ENCODE measurements around the gene SGCE. TPM values are rescaled to one million over a fixed set of nuclear protein-coding genes. Genes with fewer than 3 reads are reported as not detected.

The SGCE gene
- total RNA-seq (2021; ENCODE audit: unreplicated experiment) (17.4 TPM), Bru-seq, nascent RNA (percentile 56 among the genes with signal in this experiment), BruChase-seq, experiment 1, labeled RNA remaining after a 6-hour chase (percentile 49 among the genes with signal in this experiment), BruChase-seq, experiment 2, labeled RNA remaining after a 2-hour chase (percentile 59 among the genes with signal in this experiment)
- polyA plus RNA-seq (2012) = 8.6 and 9.8 TPM in 2 replicates
- long read RNA-seq, transcript SGCE-299 (11 exons, 1,614 nt) = major isoform, 6 of 23 reads
- long read RNA-seq, partial matches to known transcripts = 8 of 23 reads
- long read RNA-seq, other reads (novel, unspliced or antisense) = 3 of 23 reads

GRCh38 chr7:94655848-94656657 lies at the start of gene SGCE:
Gene SGCE, minus strand, starts transcription at chr7:94656133. Its CDS starts 35 bp downstream, at chr7:94656098.
- Histone ChIP-seq H3K9me3 (ENCODE audit: control insufficient read depth in 1 of 2, insufficient read depth in 1 of 2, low read depth in 1 of 2, low read length in 2 of 2) (no peaks in the 10 kb centered on the region), H3K9me2 (ENCODE audit: insufficient read depth) (no peaks in the 10 kb centered on the region), H3K27ac (ENCODE audit: low read depth, low read length) (peak within 1 kb of the TSS; percentile 44; the same call in 1 of the 2 replicates), H3K79me2 (ENCODE audit: insufficient read depth, low read length) (no peaks in the 10 kb centered on the region; the same call in 1 of the 2 replicates), H3K27me3 (ENCODE audit: insufficient read depth, low read length) (no peaks in the 10 kb centered on the region), H2AFZ (ENCODE audit: low read depth, low read length, poor library complexity, severe bottlenecking) (peak within 1 kb of the TSS; percentile 33), H3K4me1 (ENCODE audit: control insufficient read depth in 1 of 2, insufficient read depth in 2 of 2, low read length in 2 of 2) (peaks cover 5 to 21% of the 10 kb centered on the region in 2 experiments; a peak in 2 of 4 replicates), H3K36me3 (ENCODE audit: control insufficient read depth in 1 of 2, insufficient read depth in 2 of 2, low read length in 2 of 2) (no peaks in the 10 kb centered on the region), H3K9ac (ENCODE audit: low read length) (peak within 1 kb of the TSS; percentile 49), H3K4me3 (replicated peaks in 1 of 2; ENCODE audit: low read depth in 1 of 2, low read length in 2 of 2) (peak within 1 kb of the TSS; percentile 57 to 58), H3K4me2 (ENCODE audit: low read length) (peak within 1 kb of the TSS; percentile 83), H4K20me1 (ENCODE audit: insufficient read depth) (no peaks in the 10 kb centered on the region)
- DNase-seq (ENCODE audit: low read depth, low spot score) (peak; percentile 26), ATAC-seq (peak; percentile 9; the same call in 1 of the 2 replicates)
- POLR2A ChIA-PET = interaction anchor here (0.7 to 0.9 kb wide), 3 partner anchors 162 to 205 kb away, joined by 3 to 4 read pairs (median 3); no protein-coding TSS in a partner anchor
- BruUV-seq (replicated peaks) = TSS peak; percentile 69
- intact Hi-C loops (cut with micrococcal nuclease) = loop anchor here (2.0 to 10.0 kb wide), 5 partner anchors 144 to 819 kb away; no protein-coding TSS in a partner anchor
- CTCF ChIA-PET = interaction anchor here (0.6 to 2.8 kb wide), 2 partner anchors 14 to 207 kb away, joined by 3 to 11 read pairs; no protein-coding TSS in a partner anchor
- RAD21 ChIA-PET (ENCODE audit: low non-redundant PET in 1 of 2, low total read pairs in 2 of 2, uncharacterized antibody in 2 of 2, unreplicated experiment in 2 of 2) = interaction anchor here in 1 of 2 experiments (0.7 kb wide), 2 partner anchors 207 to 260 kb away, joined by 3 read pairs; no protein-coding TSS in a partner anchor
- no peak for TF ChIP-seq YY1 (IDR thresholded peaks at IDR 0.05; ENCODE audit: extremely low read depth, insufficient replicate concordance, low read depth, low read length)
- TF ChIP-seq RAD21 (IDR thresholded peaks at IDR 0.05; ENCODE audit: low read depth) = 0 out of 2 replicates have a peak, but pooled peaks have one; percentile 22
- TF ChIP-seq POLR2AphosphoS5 (IDR thresholded peaks at IDR 0.05; ENCODE audit: low read depth, low read length) = peak; percentile 38; the same call in 1 of the 2 replicates
- no peak for TF ChIP-seq FOSL1 (IDR thresholded peaks at IDR 0.05; ENCODE audit: low read depth)
- peak; percentile 67 for TF ChIP-seq ZFX (IDR thresholded peaks at IDR 0.05)
- TF ChIP-seq EGR1 (IDR thresholded peaks at IDR 0.05; ENCODE audit: low read depth) = no peak
- no peak for TF ChIP-seq JUND (IDR thresholded peaks at IDR 0.05)
- TF ChIP-seq MAX (IDR thresholded peaks at IDR 0.05) = no peak
- no peak for TF ChIP-seq TCF7L2 (IDR thresholded peaks at IDR 0.05; ENCODE audit: borderline replicate concordance, extremely low read depth, insufficient read depth, insufficient read length)
- TF ChIP-seq ELF1 (IDR thresholded peaks at IDR 0.05; ENCODE audit: borderline replicate concordance, low read depth) = no peak
- TF ChIP-seq CBX3 (IDR thresholded peaks at IDR 0.05; ENCODE audit: low read depth) = no peak
- no peak for TF ChIP-seq ZBTB33 (IDR thresholded peaks at IDR 0.05; ENCODE audit: extremely low read depth, insufficient replicate concordance, low read length)
- TF ChIP-seq SIN3A (IDR thresholded peaks at IDR 0.05; ENCODE audit: low read depth) = no peak
- no peak for TF ChIP-seq ZNF274 (IDR thresholded peaks at IDR 0.05; ENCODE audit: low read depth, low read length)
- no peak for TF ChIP-seq POLR2A (IDR thresholded peaks at IDR 0.05; ENCODE audit: borderline replicate concordance, extremely low read depth, insufficient read depth, insufficient read length)
- no peak for TF ChIP-seq EZH2 (IDR thresholded peaks at IDR 0.05)
- no peak for TF ChIP-seq REST (IDR thresholded peaks at IDR 0.05; ENCODE audit: low read depth)
- TF ChIP-seq SP1 (IDR thresholded peaks at IDR 0.05; ENCODE audit: low read depth) = no peak
- no peak for TF ChIP-seq EZH2phosphoT487 (IDR thresholded peaks at IDR 0.05; ENCODE audit: borderline replicate concordance)

Measured in HCT116 (cell line).